Esophagus (tissue), 2 donors: ENCODE data around the gene MRPL55. TPM values are rescaled to one million over a fixed set of nuclear protein-coding genes. Genes with fewer than 3 reads are reported as not detected.

ENCODE experiments used
- H3K27ac ChIP-seq, 2 donors: one replicate each; pipeline ENCODE4 v1.5.1; 2013; ENCODE audit warnings: low read depth in 2 of 2, mild to moderate bottlenecking in 2 of 2, inconsistent platforms in 1 of 2, low read length in 1 of 2, moderate library complexity in 1 of 2
- H3K27me3 ChIP-seq, 2 donors: one replicate each; pipeline ENCODE4 v1.6.1; 2013; ENCODE audit warnings: low read length in 2 of 2, control low read depth in 1 of 2, mild to moderate bottlenecking in 1 of 2; ENCODE audit not compliant: insufficient read depth in 2 of 2, control insufficient read depth in 1 of 2
- H3K36me3 ChIP-seq, 2 donors: one replicate each; pipeline ENCODE4 v1.6.1; 2013; ENCODE audit warnings: low read length in 1 of 2; ENCODE audit not compliant: control insufficient read depth in 2 of 2, insufficient read depth in 2 of 2
- H3K4me1 ChIP-seq, 2 donors: one replicate each; pipeline ENCODE4 v1.6.1; 2013; ENCODE audit warnings: low read length in 1 of 2; ENCODE audit not compliant: control insufficient read depth in 2 of 2, insufficient read depth in 2 of 2
- H3K4me3 ChIP-seq, 2 donors: one replicate each; pipeline ENCODE4 v1.5.1; 2013; ENCODE audit warnings: low read length in 2 of 2, mild to moderate bottlenecking in 2 of 2, low read depth in 1 of 2, moderate library complexity in 1 of 2
- H3K9me3 ChIP-seq, 2 donors: one replicate each; pipeline ENCODE4 v1.6.1; 2013; ENCODE audit warnings: mild to moderate bottlenecking in 2 of 2, low read depth in 1 of 2, low read length in 1 of 2, moderate library complexity in 1 of 2; ENCODE audit not compliant: control insufficient read depth in 2 of 2, insufficient read depth in 1 of 2
- WGBS, 2 donors: extraction: QIAGEN DNeasy Blood & Tissue Kit; methylation state at CpG; one replicate each; pipeline ENCODE4 v1.1.7; 2013; 5-methylcytosine and 5-hydroxymethylcytosine counted together
- polyA plus RNA-seq, 2 donors: library from polyadenylated mRNA; stranded (reverse); fragments of 200-250 nt; gene quantifications; one replicate each; pipeline ENCODE4 v1.2.3, GENCODE V29; 2013
- donor health status: healthy with polysubstance abuse.
- donor health status: Bipolar disorder and iron deficiency.

Gene MRPL55
- polyA plus RNA-seq, 2 donors = 87.0 to 94.9 TPM

GRCh38 chr1:228125185-228125584 is 16.1 kb upstream of the MRPL55 start:
- Histone ChIP-seq H3K27ac (no peak overlapping the region), H3K9me3 (no peaks in the 10 kb centered on the region), H3K27me3 (no peaks in the 10 kb centered on the region), H3K4me3 (no peak overlapping the region), H3K36me3 (no peaks in the 10 kb centered on the region), H3K4me1 (no peaks in the 10 kb centered on the region)
- WGBS, 2 donors = 79 to 82% methylated on average over 5 of the region's 5 CpGs

GRCh38 chr1:228123505-228123904 is 14.4 kb upstream of the MRPL55 start:
- H3K27ac ChIP-seq = no peak overlapping the region
- no peak overlapping the region for H3K4me3 ChIP-seq
- 76 to 81% methylated on average over 2 of the region's 2 CpGs for WGBS, 2 donors
- H3K27me3 ChIP-seq = no peaks in the 10 kb centered on the region
- no peaks in the 10 kb centered on the region for H3K4me1 ChIP-seq
- H3K36me3 ChIP-seq = no peaks in the 10 kb centered on the region
- H3K9me3 ChIP-seq = no peaks in the 10 kb centered on the region

GRCh38 chr1:228122921-228123441 is 13.9 kb upstream of the MRPL55 start:
- no peaks in the 10 kb centered on the region for H3K9me3 ChIP-seq
- H3K27me3 ChIP-seq = no peaks in the 10 kb centered on the region
- H3K4me1 ChIP-seq = no peaks in the 10 kb centered on the region
- no peaks in the 10 kb centered on the region for H3K36me3 ChIP-seq
- WGBS, 2 donors = 79 to 86% methylated on average over 1 of the region's 1 CpG
- H3K27ac ChIP-seq = no peak overlapping the region
- no peak overlapping the region for H3K4me3 ChIP-seq

GRCh38 chr1:228120857-228121489 is 11.9 kb upstream of the MRPL55 start:
- H3K4me1 ChIP-seq = no peaks in the 10 kb centered on the region
- no peak overlapping the region for H3K4me3 ChIP-seq
- no peaks in the 10 kb centered on the region for H3K27me3 ChIP-seq
- whole genome bisulfite sequencing, 2 donors = 60 to 69% methylated on average over 5 of the region's 5 CpGs
- no peak overlapping the region for H3K27ac ChIP-seq
- H3K36me3 ChIP-seq = no peaks in the 10 kb centered on the region
- no peaks in the 10 kb centered on the region for H3K9me3 ChIP-seq

GRCh38 chr1:228120351-228120750 is 11.3 kb upstream of the MRPL55 start:
- no peaks in the 10 kb centered on the region for H3K27me3 ChIP-seq
- no peaks in the 10 kb centered on the region for H3K36me3 ChIP-seq
- H3K27ac ChIP-seq = no peak overlapping the region
- no peaks in the 10 kb centered on the region for H3K9me3 ChIP-seq
- no peaks in the 10 kb centered on the region for H3K4me1 ChIP-seq
- no peak overlapping the region for H3K4me3 ChIP-seq
- whole genome bisulfite sequencing, 2 donors = 40 to 62% methylated on average over 1 of the region's 1 CpG

- Histone ChIP-seq H3K36me3 (no peaks in the 10 kb centered on the region), H3K4me3 (no peak overlapping the region), H3K9me3 (no peaks in the 10 kb centered on the region), H3K27me3 (no peaks in the 10 kb centered on the region), H3K4me1 (no peaks in the 10 kb centered on the region), H3K27ac (no peak overlapping the region)
- 83 to 87% methylated on average over 2 of the region's 2 CpGs for WGBS, 2 donors
Measured at GRCh38 chr1:228118040-228118439, 8.9 kb upstream of the MRPL55 start.

- 97% methylated on average over 4 of the region's 4 CpGs for WGBS, 2 donors
- H3K36me3 ChIP-seq = no peaks in the 10 kb centered on the region
- no peaks in the 10 kb centered on the region for H3K4me1 ChIP-seq
- no peak overlapping the region for H3K4me3 ChIP-seq
- no peak overlapping the region for H3K27ac ChIP-seq
- H3K27me3 ChIP-seq = no peaks in the 10 kb centered on the region
- no peaks in the 10 kb centered on the region for H3K9me3 ChIP-seq
Measured at GRCh38 chr1:228117335-228117734, 8.2 kb upstream of the MRPL55 start.

GRCh38 chr1:228114827-228115226 is 5.7 kb upstream of the MRPL55 start:
- Histone ChIP-seq H3K27me3 (no peaks in the 10 kb centered on the region), H3K27ac (no peak overlapping the region), H3K36me3 (no peaks in the 10 kb centered on the region), H3K4me1 (no peaks in the 10 kb centered on the region), H3K4me3 (no peak overlapping the region), H3K9me3 (no peaks in the 10 kb centered on the region)
- 69 to 74% methylated on average over 3 of the region's 3 CpGs for WGBS, 2 donors

- Histone ChIP-seq H3K27ac (no peak overlapping the region), H3K4me1 (peaks cover 0 to 3% of the 10 kb centered on the region in 2 donors), H3K4me3 (no peak overlapping the region), H3K27me3 (no peaks in the 10 kb centered on the region), H3K9me3 (no peaks in the 10 kb centered on the region), H3K36me3 (peaks cover 0 to 3% of the 10 kb centered on the region in 2 donors)
- 80 to 87% methylated on average over 1 of the region's 1 CpG for WGBS, 2 donors
Measured at GRCh38 chr1:228112617-228113016, 3.5 kb upstream of the MRPL55 start.

GRCh38 chr1:228112167-228112566 is 3.1 kb upstream of the MRPL55 start:
- 87 to 88% methylated on average over 7 of the region's 7 CpGs for WGBS, 2 donors
- Histone ChIP-seq H3K9me3 (no peaks in the 10 kb centered on the region), H3K4me1 (peaks cover 0 to 3% of the 10 kb centered on the region in 2 donors), H3K27me3 (no peaks in the 10 kb centered on the region), H3K36me3 (peaks cover 0 to 5% of the 10 kb centered on the region in 2 donors), H3K27ac (no peak overlapping the region), H3K4me3 (no peak overlapping the region)
